IMR-90 (cell line): ENCODE measurements around the gene GLB1L. TPM values are rescaled to one million over a fixed set of nuclear protein-coding genes. Genes with fewer than 3 reads are reported as not detected.

Experiments
- ATAC-seq: fragments of 200-7000 bp; cut with Tn5 transposase; 2 replicates; pipeline ENCODE4 v1.9.1; 2020; ENCODE audit warnings: low read depth, mild to moderate bottlenecking, moderate library complexity
- BruUV-seq: library from RNA; stranded (reverse); fragments of 400-500 nt; replicated peaks from 2 replicates; lab custom pipeline; 2021; lab: Mats Ljungman, UMichigan
- CTCF ChIA-PET: fragments of 300-600 bp; formaldehyde crosslinking; extraction: SDS; loops from one replicate; lab custom pipeline; 2021; ENCODE audit warnings: antibody characterized with exemption; lab: Yijun Ruan, JAX
- POLR2A ChIA-PET: fragments of 300-600 bp; sonication (Branson Sonifier 250); formaldehyde crosslinking; loops from one replicate; lab custom pipeline; 2022; ENCODE audit warnings: antibody characterized with exemption; ENCODE audit not compliant: unreplicated experiment; lab: Charles Lee
- DNase-seq: peaks from one replicate; pipeline ENCODE4 v3.0.0; 2013
- H2AFZ ChIP-seq: replicated peaks from 2 replicates; pipeline ENCODE3; 2013; ENCODE audit warnings: low read length, mild to moderate bottlenecking; ENCODE audit not compliant: poor library complexity
- H2AK5ac ChIP-seq: 2 replicates; pipeline ENCODE4 v1.6.1; 2013; ENCODE audit warnings: low read depth, low read length, inconsistent platforms
- H2AK9ac ChIP-seq: replicated peaks from 2 replicates; pipeline ENCODE3; 2013; ENCODE audit warnings: mild to moderate bottlenecking, low read depth, low read length, moderate library complexity; ENCODE audit not compliant: poor library complexity
- H2BK120ac ChIP-seq: 2 replicates; pipeline ENCODE4 v1.6.1; 2013; ENCODE audit warnings: low read depth, low read length, inconsistent platforms
- H2BK15ac ChIP-seq: 3 replicates; pipeline ENCODE4 v1.6.1; 2013; ENCODE audit warnings: low read depth, low read length, inconsistent platforms
- H2BK20ac ChIP-seq: 2 replicates; pipeline ENCODE4 v1.6.1; 2013; ENCODE audit warnings: low read depth, mild to moderate bottlenecking, inconsistent platforms, low read length, moderate library complexity
- H2BK5ac ChIP-seq: 2 replicates; pipeline ENCODE4 v1.6.1; 2013; ENCODE audit warnings: mild to moderate bottlenecking, low read depth, low read length, inconsistent platforms; ENCODE audit not compliant: poor library complexity, severe bottlenecking
- H3K14ac ChIP-seq: replicated peaks from 2 replicates; pipeline ENCODE4 v1.6.1; 2013; ENCODE audit warnings: low read depth, low read length, inconsistent platforms
- H3K18ac ChIP-seq: 2 replicates; pipeline ENCODE4 v1.6.1; 2013; ENCODE audit warnings: low read depth, low read length, control low read depth
- H3K23ac ChIP-seq: 2 replicates; pipeline ENCODE4 v1.6.1; 2013; ENCODE audit warnings: low read depth, low read length, inconsistent platforms
- H3K27ac ChIP-seq: 2 replicates; pipeline ENCODE4 v1.5.1; 2013; ENCODE audit warnings: mild to moderate bottlenecking, control low read depth, low read length; ENCODE audit not compliant: insufficient read depth
- H3K27me3 ChIP-seq: 2 replicates; pipeline ENCODE4 v1.6.1; 2013; ENCODE audit warnings: low read length; ENCODE audit not compliant: control insufficient read depth, insufficient read depth
- H3K36me3 ChIP-seq: 2 replicates; pipeline ENCODE4 v1.6.1; 2013; ENCODE audit warnings: low read length, mixed read lengths; ENCODE audit not compliant: control insufficient read depth, insufficient read depth
- H3K4ac ChIP-seq: 2 replicates; pipeline ENCODE4 v1.6.1; 2013; ENCODE audit warnings: low read depth, low read length, inconsistent platforms
- H3K4me1 ChIP-seq: 2 replicates; pipeline ENCODE4 v1.6.1; 2013; ENCODE audit warnings: low read length, mixed read lengths; ENCODE audit not compliant: control insufficient read depth, insufficient read depth
- H3K4me2 ChIP-seq: 2 replicates; pipeline ENCODE4 v1.6.1; 2013; ENCODE audit warnings: low read depth, mild to moderate bottlenecking, control low read depth, low read length, moderate library complexity
- H3K4me3 ChIP-seq: 2 replicates; pipeline ENCODE4 v1.5.1; 2013; ENCODE audit warnings: low read depth, mild to moderate bottlenecking, control low read depth, low read length, moderate library complexity; ENCODE audit not compliant: insufficient read depth
- H3K56ac ChIP-seq: 2 replicates; pipeline ENCODE4 v1.6.1; 2013; ENCODE audit warnings: low read length, inconsistent platforms; ENCODE audit not compliant: insufficient read depth; ENCODE audit errors: extremely low read depth
- H3K79me1 ChIP-seq, 2 experiments: 2 replicates each; pipeline ENCODE4 v1.6.1; 2013; ENCODE audit warnings: low read length in 2 of 2, inconsistent platforms in 1 of 2, low read depth in 1 of 2
- H3K9ac ChIP-seq: 2 replicates; pipeline ENCODE4 v1.6.1; 2013; ENCODE audit warnings: low read depth, low read length, control low read depth
- H3K9me1 ChIP-seq: 2 replicates; pipeline ENCODE4 v1.6.1; 2013; ENCODE audit warnings: low read length, inconsistent platforms; ENCODE audit not compliant: insufficient read depth
- H3K9me3 ChIP-seq: 2 replicates; pipeline ENCODE4 v1.6.1; 2013; ENCODE audit warnings: low read length; ENCODE audit not compliant: control insufficient read depth, insufficient read depth
- H4K20me1 ChIP-seq: 2 replicates; pipeline ENCODE4 v1.6.1; 2013; ENCODE audit warnings: low read length, inconsistent platforms; ENCODE audit not compliant: insufficient read depth
- H4K5ac ChIP-seq: 2 replicates; pipeline ENCODE4 v1.6.1; 2013; ENCODE audit warnings: mild to moderate bottlenecking, low read depth, low read length, control low read depth
- H4K8ac ChIP-seq, 2 experiments: 2 replicates each; pipeline ENCODE4 v1.6.1; 2013; ENCODE audit warnings: low read depth in 2 of 2, low read length in 2 of 2, control low read depth in 1 of 2, inconsistent platforms in 1 of 2
- H4K91ac ChIP-seq: 2 replicates; pipeline ENCODE4 v1.6.1; 2013; ENCODE audit warnings: low read depth, low read length, inconsistent platforms; ENCODE audit not compliant: insufficient read depth
- MAFK ChIP-seq: IDR thresholded peaks from 2 replicates; pipeline ENCODE4 v1.6.1; 2012; ENCODE audit warnings: low read depth, low read length, improper control_type of control experiment
- WGBS, 2 experiments: methylation state at CpG; one replicate each; pipeline versions ENCODE4 v1.1.5 to v1.1.7; 2013; ENCODE audit warnings: missing lambda C conversion rate in 2 of 2; ENCODE audit not compliant: insufficient read length in 1 of 2; ENCODE audit errors: extremely low coverage in 2 of 2; 5-methylcytosine and 5-hydroxymethylcytosine counted together
- dilution Hi-C: fragments of 300-500 bp; cut with HindIII; formaldehyde crosslinking; loops from one replicate; pipeline ENCODE4 v1.14.3; 2018; ENCODE audit warnings: low sequenced_read_pairs; ENCODE audit not compliant: unreplicated experiment
- in situ Hi-C: fragments of 300-500 bp; cut with MboI; formaldehyde crosslinking; loops from 3 replicates; pipeline ENCODE4 v1.14.3; 2019; ENCODE audit warnings: low sequenced_read_pairs, inconsistent platforms, mixed read lengths
- intact Hi-C: fragments of 100-400 bp; cut with micrococcal nuclease; formaldehyde crosslinking; loops from 2 replicates; pipeline ENCODE4 v1.10.0; 2022
- polyA plus RNA-seq, 3 experiments: library from polyadenylated mRNA; depleted of rRNA; stranded (reverse); fragments of >200 nt; gene quantifications; 2 replicates each; pipeline ENCODE4 v1.2.3, GENCODE V29; 2012; ENCODE audit warnings: low replicate concordance in 1 of 3
- total RNA-seq: library from RNA; depleted of rRNA; stranded (reverse); fragments of >200 nt; gene quantifications from 2 replicates; pipeline ENCODE4 v1.2.3, GENCODE V29; 2012

The GLB1L gene
- total and polyA plus RNA-seq, 2 of the 4 experiments (the other 2 are of a cell fraction) = 4.1 to 6.2 TPM

- no peak overlapping the region for H2BK120ac ChIP-seq
- ChIA-PET POLR2A (no interaction called here), CTCF (no interaction called here)
- intact Hi-C loops = no loop called here
- BruUV-seq = no TSS peak
- in situ Hi-C loops = no loop called here
- peaks cover 10% of the 10 kb centered on the region for H3K4me1 ChIP-seq
- H3K9me3 ChIP-seq = no peaks in the 10 kb centered on the region
- no peak overlapping the region for H3K9ac ChIP-seq
- no peak overlapping the region for H3K27ac ChIP-seq
- TF ChIP-seq MAFK = no peak
- H3K4me3 ChIP-seq = no peak overlapping the region
- no peak for ATAC-seq
- no peak overlapping the region for H4K5ac ChIP-seq
- H3K79me1 ChIP-seq = no peaks in the 10 kb centered on the region
- H4K8ac ChIP-seq = no peak overlapping the region
- H3K9me1 ChIP-seq = peaks cover 9% of the 10 kb centered on the region
- no peak overlapping the region for H3K56ac ChIP-seq
- H3K14ac ChIP-seq = no peak overlapping the region
- no peak overlapping the region for H2AFZ ChIP-seq
- peak overlapping the region; percentile 40 for H2AK9ac ChIP-seq
- no peak for DNase-seq
- dilution Hi-C loops = no loop called here
- no peaks in the 10 kb centered on the region for H4K20me1 ChIP-seq
- no peak overlapping the region for H3K4me2 ChIP-seq
- no peak overlapping the region for H3K4ac ChIP-seq
- 0 out of 2 replicates have a peak overlapping the region, but pooled peaks have one; percentile 15 for H2AK5ac ChIP-seq
- WGBS, 2 experiments = 100% methylated on average over 1 of the region's 4 CpGs; no CpG with 5 or more reads in 1 of the 2 experiments
- H2BK15ac ChIP-seq = no peak overlapping the region
- H2BK20ac ChIP-seq = no peak overlapping the region
- H3K18ac ChIP-seq = no peak overlapping the region
- H2BK5ac ChIP-seq = no peak overlapping the region
- H3K27me3 ChIP-seq = peaks cover 9% of the 10 kb centered on the region
- H3K23ac ChIP-seq = no peak overlapping the region
- H3K36me3 ChIP-seq = no peaks in the 10 kb centered on the region
- H4K91ac ChIP-seq = no peak overlapping the region
Observed at GRCh38 chr2:219272356-219272755, 27.1 kb upstream of the GLB1L start.
